Brain microvascular endothelial cell (primary cell): Measurements from ENCODE around the gene MBTPS1.
A peak's percentile ranks its signal among the peaks of the same experiment; 100 is the strongest.

ENCODE experiments used
- DNase-seq: peaks from one replicate; pipeline ENCODE4 v3.0.0-alpha.2; 2020
- H3K27ac ChIP-seq: fragments of 250-450 bp; sonication (Bioruptor Pico); 2 replicates; pipeline ENCODE4 v1.5.1; 2020; ENCODE audit warnings: mild to moderate bottlenecking, moderate library complexity
- H3K27me3 ChIP-seq: fragments of 250-450 bp; sonication (Bioruptor Pico); replicated peaks from 2 replicates; pipeline ENCODE4 v1.5.1; 2020; ENCODE audit warnings: mild to moderate bottlenecking
- H3K36me3 ChIP-seq: fragments of 250-450 bp; sonication (Bioruptor Pico); replicated peaks from 2 replicates; pipeline ENCODE4 v1.5.1; 2020; ENCODE audit warnings: mild to moderate bottlenecking
- H3K4me3 ChIP-seq: 2 replicates; pipeline ENCODE4 v1.5.1; 2011; ENCODE audit warnings: low read depth, mild to moderate bottlenecking, control low read depth, low read length, moderate library complexity
- CTCF ChIP-seq: IDR thresholded peaks from 2 replicates; pipeline ENCODE4 v1.5.1; 2011; ENCODE audit warnings: low read depth, mild to moderate bottlenecking, moderate library complexity, low read length, control low read depth, inconsistent platforms; ENCODE audit errors: missing control alignments
- in situ Hi-C: cut with HindIII; loops from 2 replicates; pipeline ENCODE4 v1.10.0; 2017; ENCODE audit warnings: low sequenced_read_pairs, low pct_ligation_motif_present

The MBTPS1 gene

GRCh38 chr16:84087001-84087400, 29.7 kb downstream of the MBTPS1 start:
- H3K27me3 ChIP-seq, result no peaks in the 10 kb centered on the region
- H3K36me3 ChIP-seq, result peaks cover 37% of the 10 kb centered on the region
- in situ Hi-C loops, result no loop called here
- no peak for TF ChIP-seq CTCF
- DNase-seq, result no peak
- H3K27ac ChIP-seq, result no peak overlapping the region
- H3K4me3 ChIP-seq, result no peak overlapping the region

GRCh38 chr16:84086341-84086740, 30.4 kb downstream of the MBTPS1 start:
- Histone ChIP-seq H3K36me3 (peaks cover 34% of the 10 kb centered on the region), H3K27me3 (no peaks in the 10 kb centered on the region), H3K4me3 (no peak overlapping the region), H3K27ac (no peak overlapping the region)
- no peak for TF ChIP-seq CTCF
- DNase-seq, result no peak
- in situ Hi-C loops, result no loop called here

GRCh38 chr16:84085773-84086172, 31.0 kb downstream of the MBTPS1 start:
- H3K36me3 ChIP-seq, result peaks cover 32% of the 10 kb centered on the region
- no peak overlapping the region for H3K4me3 ChIP-seq
- H3K27me3 ChIP-seq, result no peaks in the 10 kb centered on the region
- H3K27ac ChIP-seq, result no peak overlapping the region
- DNase-seq, result no peak
- no peak for TF ChIP-seq CTCF
- in situ Hi-C loops, result no loop called here

- no peak overlapping the region for H3K27ac ChIP-seq
- H3K4me3 ChIP-seq, result no peak overlapping the region
- no peak for TF ChIP-seq CTCF
- peaks cover 31% of the 10 kb centered on the region for H3K36me3 ChIP-seq
- H3K27me3 ChIP-seq, result no peaks in the 10 kb centered on the region
- DNase-seq, result no peak
- in situ Hi-C loops, result no loop called here
Measured at GRCh38 chr16:84085271-84085667, 31.5 kb downstream of the MBTPS1 start.

GRCh38 chr16:84084570-84085270, 32.0 kb downstream of the MBTPS1 start:
- TF ChIP-seq CTCF, result peak; percentile 91
- Histone ChIP-seq H3K4me3 (no peak overlapping the region), H3K36me3 (peaks cover 27% of the 10 kb centered on the region), H3K27me3 (no peaks in the 10 kb centered on the region), H3K27ac (no peak overlapping the region)
- in situ Hi-C loops, result no loop called here
- DNase-seq, result peak; percentile 43
